IMR-90 (cell line): ENCODE measurements around the gene RPS2. TPM values are rescaled to one million over a fixed set of nuclear protein-coding genes. Genes with fewer than 3 reads are reported as not detected.
A peak's percentile ranks its signal among the peaks of the same experiment; 100 is the strongest.
"Not testable (repeated sequence)": the region's sequence is repeated elsewhere in the genome, so short reads cannot be mapped to it uniquely, and the experiment has no call there.

Source experiments
- ATAC-seq: fragments of 200-7000 bp; cut with Tn5 transposase; 2 replicates; pipeline ENCODE4 v1.9.1; 2020; ENCODE audit warnings: low read depth, mild to moderate bottlenecking, moderate library complexity
- BruUV-seq: library from RNA; stranded (reverse); fragments of 400-500 nt; replicated peaks from 2 replicates; lab custom pipeline; 2021; lab: Mats Ljungman, UMichigan
- CTCF ChIA-PET: fragments of 300-600 bp; formaldehyde crosslinking; extraction: SDS; loops from one replicate; lab custom pipeline; 2021; ENCODE audit warnings: antibody characterized with exemption; lab: Yijun Ruan, JAX
- POLR2A ChIA-PET: fragments of 300-600 bp; sonication (Branson Sonifier 250); formaldehyde crosslinking; loops from one replicate; lab custom pipeline; 2022; ENCODE audit warnings: antibody characterized with exemption; ENCODE audit not compliant: unreplicated experiment; lab: Charles Lee
- DNase-seq: peaks from one replicate; pipeline ENCODE4 v3.0.0; 2013
- H2AFZ ChIP-seq: replicated peaks from 2 replicates; pipeline ENCODE3; 2013; ENCODE audit warnings: low read length, mild to moderate bottlenecking; ENCODE audit not compliant: poor library complexity
- H2AK5ac ChIP-seq: 2 replicates; pipeline ENCODE4 v1.6.1; 2013; ENCODE audit warnings: low read depth, low read length, inconsistent platforms
- H2AK9ac ChIP-seq: replicated peaks from 2 replicates; pipeline ENCODE3; 2013; ENCODE audit warnings: mild to moderate bottlenecking, low read depth, low read length, moderate library complexity; ENCODE audit not compliant: poor library complexity
- H2BK120ac ChIP-seq: 2 replicates; pipeline ENCODE4 v1.6.1; 2013; ENCODE audit warnings: low read depth, low read length, inconsistent platforms
- H2BK15ac ChIP-seq: 3 replicates; pipeline ENCODE4 v1.6.1; 2013; ENCODE audit warnings: low read depth, low read length, inconsistent platforms
- H2BK20ac ChIP-seq: 2 replicates; pipeline ENCODE4 v1.6.1; 2013; ENCODE audit warnings: low read depth, mild to moderate bottlenecking, inconsistent platforms, low read length, moderate library complexity
- H2BK5ac ChIP-seq: 2 replicates; pipeline ENCODE4 v1.6.1; 2013; ENCODE audit warnings: mild to moderate bottlenecking, low read depth, low read length, inconsistent platforms; ENCODE audit not compliant: poor library complexity, severe bottlenecking
- H3K14ac ChIP-seq: replicated peaks from 2 replicates; pipeline ENCODE4 v1.6.1; 2013; ENCODE audit warnings: low read depth, low read length, inconsistent platforms
- H3K18ac ChIP-seq: 2 replicates; pipeline ENCODE4 v1.6.1; 2013; ENCODE audit warnings: low read depth, low read length, control low read depth
- H3K23ac ChIP-seq: 2 replicates; pipeline ENCODE4 v1.6.1; 2013; ENCODE audit warnings: low read depth, low read length, inconsistent platforms
- H3K27ac ChIP-seq: 2 replicates; pipeline ENCODE4 v1.5.1; 2013; ENCODE audit warnings: mild to moderate bottlenecking, control low read depth, low read length; ENCODE audit not compliant: insufficient read depth
- H3K27me3 ChIP-seq: 2 replicates; pipeline ENCODE4 v1.6.1; 2013; ENCODE audit warnings: low read length; ENCODE audit not compliant: control insufficient read depth, insufficient read depth
- H3K36me3 ChIP-seq: 2 replicates; pipeline ENCODE4 v1.6.1; 2013; ENCODE audit warnings: low read length, mixed read lengths; ENCODE audit not compliant: control insufficient read depth, insufficient read depth
- H3K4ac ChIP-seq: 2 replicates; pipeline ENCODE4 v1.6.1; 2013; ENCODE audit warnings: low read depth, low read length, inconsistent platforms
- H3K4me1 ChIP-seq: 2 replicates; pipeline ENCODE4 v1.6.1; 2013; ENCODE audit warnings: low read length, mixed read lengths; ENCODE audit not compliant: control insufficient read depth, insufficient read depth
- H3K4me2 ChIP-seq: 2 replicates; pipeline ENCODE4 v1.6.1; 2013; ENCODE audit warnings: low read depth, mild to moderate bottlenecking, control low read depth, low read length, moderate library complexity
- H3K4me3 ChIP-seq: 2 replicates; pipeline ENCODE4 v1.5.1; 2013; ENCODE audit warnings: low read depth, mild to moderate bottlenecking, control low read depth, low read length, moderate library complexity; ENCODE audit not compliant: insufficient read depth
- H3K56ac ChIP-seq: 2 replicates; pipeline ENCODE4 v1.6.1; 2013; ENCODE audit warnings: low read length, inconsistent platforms; ENCODE audit not compliant: insufficient read depth; ENCODE audit errors: extremely low read depth
- H3K79me1 ChIP-seq, 2 experiments: 2 replicates each; pipeline ENCODE4 v1.6.1; 2013; ENCODE audit warnings: low read length in 2 of 2, inconsistent platforms in 1 of 2, low read depth in 1 of 2
- H3K9ac ChIP-seq: 2 replicates; pipeline ENCODE4 v1.6.1; 2013; ENCODE audit warnings: low read depth, low read length, control low read depth
- H3K9me1 ChIP-seq: 2 replicates; pipeline ENCODE4 v1.6.1; 2013; ENCODE audit warnings: low read length, inconsistent platforms; ENCODE audit not compliant: insufficient read depth
- H3K9me3 ChIP-seq: 2 replicates; pipeline ENCODE4 v1.6.1; 2013; ENCODE audit warnings: low read length; ENCODE audit not compliant: control insufficient read depth, insufficient read depth
- H4K20me1 ChIP-seq: 2 replicates; pipeline ENCODE4 v1.6.1; 2013; ENCODE audit warnings: low read length, inconsistent platforms; ENCODE audit not compliant: insufficient read depth
- H4K5ac ChIP-seq: 2 replicates; pipeline ENCODE4 v1.6.1; 2013; ENCODE audit warnings: mild to moderate bottlenecking, low read depth, low read length, control low read depth
- H4K8ac ChIP-seq, 2 experiments: 2 replicates each; pipeline ENCODE4 v1.6.1; 2013; ENCODE audit warnings: low read depth in 2 of 2, low read length in 2 of 2, control low read depth in 1 of 2, inconsistent platforms in 1 of 2
- H4K91ac ChIP-seq: 2 replicates; pipeline ENCODE4 v1.6.1; 2013; ENCODE audit warnings: low read depth, low read length, inconsistent platforms; ENCODE audit not compliant: insufficient read depth
- WGBS, 2 experiments: methylation state at CpG; one replicate each; pipeline versions ENCODE4 v1.1.5 to v1.1.7; 2013; ENCODE audit warnings: missing lambda C conversion rate in 2 of 2; ENCODE audit not compliant: insufficient read length in 1 of 2; ENCODE audit errors: extremely low coverage in 2 of 2; 5-methylcytosine and 5-hydroxymethylcytosine counted together
- dilution Hi-C: fragments of 300-500 bp; cut with HindIII; formaldehyde crosslinking; loops from one replicate; pipeline ENCODE4 v1.14.3; 2018; ENCODE audit warnings: low sequenced_read_pairs; ENCODE audit not compliant: unreplicated experiment
- in situ Hi-C: fragments of 300-500 bp; cut with MboI; formaldehyde crosslinking; loops from 3 replicates; pipeline ENCODE4 v1.14.3; 2019; ENCODE audit warnings: low sequenced_read_pairs, inconsistent platforms, mixed read lengths
- intact Hi-C: fragments of 100-400 bp; cut with micrococcal nuclease; formaldehyde crosslinking; loops from 2 replicates; pipeline ENCODE4 v1.10.0; 2022
- polyA plus RNA-seq, 3 experiments: library from polyadenylated mRNA; depleted of rRNA; stranded (reverse); fragments of >200 nt; gene quantifications; 2 replicates each; pipeline ENCODE4 v1.2.3, GENCODE V29; 2012; ENCODE audit warnings: low replicate concordance in 1 of 3
- total RNA-seq: library from RNA; depleted of rRNA; stranded (reverse); fragments of >200 nt; gene quantifications from 2 replicates; pipeline ENCODE4 v1.2.3, GENCODE V29; 2012

The RPS2 gene
- total and polyA plus RNA-seq, 2 of the 4 experiments (the other 2 are of a cell fraction), result 2,703 to 6,941 TPM

DNA sequence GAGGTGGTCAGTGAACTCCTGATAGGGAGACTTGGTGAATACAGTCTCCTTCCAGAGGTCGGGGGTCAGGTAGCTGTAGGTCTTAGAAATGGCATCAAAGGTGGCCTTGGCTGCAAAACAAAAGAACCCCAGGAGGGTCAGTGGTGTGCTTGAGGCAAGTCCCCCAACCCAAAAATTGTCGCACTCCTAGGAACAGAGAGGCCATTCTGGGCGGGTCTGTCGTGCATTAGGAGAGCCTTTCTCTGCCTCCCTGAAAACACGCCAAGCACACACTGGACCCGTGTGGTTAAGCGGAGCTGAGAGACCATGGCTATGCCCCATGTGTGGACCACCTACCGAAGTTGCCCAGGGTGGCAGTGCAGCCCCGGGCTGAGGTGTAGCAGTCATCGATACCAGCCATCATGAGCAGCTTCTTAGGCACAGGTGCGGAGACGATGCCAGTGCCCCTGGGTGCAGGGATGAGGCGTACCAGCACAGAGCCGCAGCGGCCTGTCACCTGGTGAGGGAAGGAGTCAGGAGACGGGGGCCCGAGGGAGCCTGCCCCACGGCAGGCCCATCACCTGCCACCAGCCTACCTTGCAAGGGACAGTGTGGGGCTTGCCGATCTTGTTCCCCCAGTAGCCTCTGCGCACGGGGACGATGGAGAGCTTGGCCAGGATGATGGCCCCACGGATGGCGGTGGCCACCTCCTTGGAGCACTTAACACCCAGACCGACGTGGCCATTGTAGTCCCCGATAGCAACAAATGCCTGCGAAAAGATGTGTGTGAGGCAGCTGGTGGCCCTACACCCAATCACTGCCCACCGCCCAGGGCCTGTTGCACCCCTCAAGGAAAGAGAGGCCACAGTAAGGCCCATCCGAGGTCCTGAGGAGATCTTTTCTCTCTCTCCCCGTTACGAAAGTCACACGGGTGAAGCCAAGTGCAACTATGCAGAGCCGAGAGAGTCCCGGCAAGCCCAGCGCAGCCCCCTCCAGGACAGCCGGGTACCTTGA is 2.2 kb downstream of the RPS2 start:
- H2BK5ac ChIP-seq, H3K14ac ChIP-seq, H2BK15ac ChIP-seq, DNase-seq, H3K4me2 ChIP-seq, H2BK20ac ChIP-seq, H3K4me3 ChIP-seq, CTCF ChIA-PET, H3K23ac ChIP-seq, H3K9me3 ChIP-seq, H2AK5ac ChIP-seq, intact Hi-C loops, H4K8ac ChIP-seq, H3K56ac ChIP-seq, H4K91ac ChIP-seq, H3K9me1 ChIP-seq, H2AFZ ChIP-seq, dilution Hi-C loops, POLR2A ChIA-PET, H2AK9ac ChIP-seq, ATAC-seq, H3K18ac ChIP-seq, H3K4ac ChIP-seq, in situ Hi-C loops, H3K27me3 ChIP-seq, H4K5ac ChIP-seq, H3K9ac ChIP-seq, H3K27ac ChIP-seq, H2BK120ac ChIP-seq: not testable (repeated sequence)
- Histone ChIP-seq H3K4me1 (peaks cover 12% of the 10 kb centered on the region), H3K79me1 (peaks cover 3 to 53% of the 10 kb centered on the region in 2 experiments), H4K20me1 (peaks cover 43% of the 10 kb centered on the region), H3K36me3 (peaks cover 27% of the 10 kb centered on the region)
- no CpG with 5 or more reads among the region's 37 CpGs for WGBS, 2 experiments
- TSS peak; percentile 99 for BruUV-seq
